ENCODE data around the gene DNAH2. TPM values are rescaled to one million over a fixed set of nuclear protein-coding genes. Genes with fewer than 3 reads are reported as not detected.
"Not testable (repeated sequence)": the region's sequence is repeated elsewhere in the genome, so short reads cannot be mapped to it uniquely, and the experiment has no call there.

The DNAH2 gene
- polyA plus RNA-seq, 1 donor, result 0.52 TPM

GRCh38 chr17:7780736-7781135, 63.2 kb downstream of the DNAH2 start:
- no peak for DNase-seq

GRCh38 chr17:7781429-7781828, 63.9 kb downstream of the DNAH2 start:
- DNase-seq, result no peak

- DNase-seq, result no peak
Measured at GRCh38 chr17:7782240-7782639, 64.7 kb downstream of the DNAH2 start.

- no peak for DNase-seq
Measured at GRCh38 chr17:7786866-7787265, 69.3 kb downstream of the DNAH2 start.

- no peak for DNase-seq
Measured at GRCh38 chr17:7789131-7789530, 71.6 kb downstream of the DNAH2 start.

- no peak for DNase-seq
Measured at GRCh38 chr17:7790150-7790549, 72.6 kb downstream of the DNAH2 start.

GRCh38 chr17:7792611-7793010, 75.1 kb downstream of the DNAH2 start:
- no peak for DNase-seq

GRCh38 chr17:7794075-7794663, 76.6 kb downstream of the DNAH2 start:
- peak; percentile 14 for DNase-seq

GRCh38 chr17:7797976-7798375, 80.4 kb downstream of the DNAH2 start:
- no peak for DNase-seq

GRCh38 chr17:7798839-7799238, 81.3 kb downstream of the DNAH2 start:
- no peak for DNase-seq

- no peak for DNase-seq
Measured at GRCh38 chr17:7803981-7804380, 86.4 kb downstream of the DNAH2 start.

GRCh38 chr17:7806587-7806986, 89.0 kb downstream of the DNAH2 start:
- no peak for DNase-seq

- no peak for DNase-seq
Measured at GRCh38 chr17:7807206-7807605, 89.7 kb downstream of the DNAH2 start.

- DNase-seq, result no peak
Measured at GRCh38 chr17:7809086-7809790, 91.7 kb downstream of the DNAH2 start.

GRCh38 chr17:7809791-7810343, 92.3 kb downstream of the DNAH2 start:
- not testable (repeated sequence) for DNase-seq

- no peak for DNase-seq
Measured at GRCh38 chr17:7811251-7811650, 93.7 kb downstream of the DNAH2 start.

- DNase-seq, result no peak
Measured at GRCh38 chr17:7814969-7815368, 97.4 kb downstream of the DNAH2 start.

GRCh38 chr17:7816926-7817642, 99.5 kb downstream of the DNAH2 start:
- no peak for DNase-seq

- DNase-seq, result no peak
Measured at GRCh38 chr17:7817643-7817964, 100.1 kb downstream of the DNAH2 start.

- DNase-seq, result no peak
Measured at GRCh38 chr17:7818026-7818425, 100.5 kb downstream of the DNAH2 start.

GRCh38 chr17:7818746-7819645, 101.5 kb downstream of the DNAH2 start:
- DNase-seq, result no peak

GRCh38 chr17:7820231-7820630, 102.7 kb downstream of the DNAH2 start:
- DNase-seq, result no peak
